Islet precursor cell (in vitro differentiated cells): Measurements from ENCODE around the gene CACNG6.
"Not testable (repeated sequence)": the region's sequence is repeated elsewhere in the genome, so short reads cannot be mapped to it uniquely, and the experiment has no call there.

ENCODE experiments used
- DNase-seq: peaks from one replicate; pipeline ENCODE4 v3.0.0-alpha.2; 2018

The CACNG6 gene, protein sequence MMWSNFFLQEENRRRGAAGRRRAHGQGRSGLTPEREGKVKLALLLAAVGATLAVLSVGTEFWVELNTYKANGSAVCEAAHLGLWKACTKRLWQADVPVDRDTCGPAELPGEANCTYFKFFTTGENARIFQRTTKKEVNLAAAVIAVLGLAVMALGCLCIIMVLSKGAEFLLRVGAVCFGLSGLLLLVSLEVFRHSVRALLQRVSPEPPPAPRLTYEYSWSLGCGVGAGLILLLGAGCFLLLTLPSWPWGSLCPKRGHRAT

DNA sequence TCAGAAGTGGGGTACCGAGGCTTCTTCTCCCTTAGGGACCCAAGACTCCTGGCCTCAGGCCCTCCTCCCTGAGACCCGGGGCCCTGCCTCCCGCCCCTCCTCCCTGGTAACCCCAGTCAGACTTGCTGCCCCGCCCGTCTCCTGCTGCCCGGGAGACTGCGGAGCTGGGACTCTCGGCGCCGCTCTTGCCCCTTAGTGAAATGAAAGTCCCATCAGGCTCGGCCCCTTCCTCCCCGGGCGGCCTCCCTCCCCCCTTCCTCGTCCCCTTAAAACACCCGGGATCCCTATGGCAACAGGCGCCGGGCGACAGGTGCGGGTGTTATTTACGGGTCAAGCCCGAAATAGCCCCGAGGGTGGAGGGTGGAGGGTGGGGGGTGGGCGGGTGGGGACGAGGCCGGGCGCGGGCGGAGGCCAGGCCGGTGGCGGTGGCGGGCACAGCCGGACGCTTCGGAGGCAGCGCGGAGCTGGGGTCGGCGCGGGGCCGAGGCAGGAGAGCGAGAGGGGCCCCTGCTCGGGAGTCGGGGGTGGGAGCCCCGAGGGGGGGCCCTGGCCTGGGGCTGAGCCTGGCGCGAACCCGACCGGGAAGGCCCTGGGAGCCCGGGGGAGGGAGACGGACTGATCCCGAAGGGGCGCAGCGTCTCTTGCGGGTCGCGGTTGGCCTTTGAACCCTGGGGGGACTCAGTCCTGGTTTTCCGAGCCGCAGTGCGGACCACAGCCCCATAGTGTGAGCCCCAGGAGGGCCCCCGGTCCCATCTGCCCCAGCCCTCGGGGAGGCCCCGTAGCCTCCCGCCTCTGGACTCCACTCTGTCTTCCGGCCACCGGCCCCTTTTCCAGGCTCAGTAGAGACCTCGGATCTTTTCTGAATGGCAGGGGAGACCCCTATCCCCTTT lies at the start of gene CACNG6:
Gene CACNG6, plus strand, starts transcription at position 414 of the 890 bp plus-strand sequence. CDS start 1,241 bp downstream, outside the sequence.
- peak; percentile 83 for DNase-seq

DNA sequence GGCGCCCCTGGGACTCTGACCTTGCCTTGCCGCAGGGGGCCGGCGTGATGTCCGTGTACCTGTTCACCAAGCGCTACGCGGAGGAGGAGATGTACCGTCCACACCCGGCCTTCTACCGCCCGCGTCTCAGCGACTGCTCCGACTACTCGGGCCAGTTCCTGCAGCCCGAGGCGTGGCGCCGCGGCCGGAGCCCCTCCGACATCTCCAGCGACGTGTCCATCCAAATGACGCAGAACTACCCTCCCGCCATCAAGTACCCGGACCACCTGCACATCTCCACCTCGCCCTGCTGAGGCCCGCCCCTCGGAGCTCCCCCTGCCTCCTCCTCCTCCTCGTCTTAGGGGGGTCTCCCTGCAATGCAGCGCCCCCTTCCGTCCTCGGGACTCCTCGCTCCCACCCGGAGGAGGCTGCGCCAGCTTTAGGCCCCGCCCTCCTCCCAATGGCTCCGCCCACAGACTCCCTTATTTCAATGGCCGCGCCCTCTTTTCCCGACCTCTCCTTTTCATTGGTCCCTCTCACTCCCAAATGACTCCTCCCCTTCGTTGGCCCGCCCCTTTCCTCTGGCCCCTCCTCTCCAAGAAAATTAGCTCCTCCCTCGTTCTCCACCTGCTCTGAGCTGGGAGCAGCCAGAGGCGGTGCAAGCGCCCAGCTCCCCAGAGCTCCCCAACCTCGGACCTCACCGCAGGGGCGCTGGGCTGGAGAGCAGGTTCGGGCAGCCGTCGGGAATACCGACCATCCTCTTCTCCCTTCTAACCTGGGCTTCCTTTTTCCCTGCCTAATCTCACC lies 49.2 kb upstream of the CACNG6 start:
- peak; percentile 90 for DNase-seq

DNA sequence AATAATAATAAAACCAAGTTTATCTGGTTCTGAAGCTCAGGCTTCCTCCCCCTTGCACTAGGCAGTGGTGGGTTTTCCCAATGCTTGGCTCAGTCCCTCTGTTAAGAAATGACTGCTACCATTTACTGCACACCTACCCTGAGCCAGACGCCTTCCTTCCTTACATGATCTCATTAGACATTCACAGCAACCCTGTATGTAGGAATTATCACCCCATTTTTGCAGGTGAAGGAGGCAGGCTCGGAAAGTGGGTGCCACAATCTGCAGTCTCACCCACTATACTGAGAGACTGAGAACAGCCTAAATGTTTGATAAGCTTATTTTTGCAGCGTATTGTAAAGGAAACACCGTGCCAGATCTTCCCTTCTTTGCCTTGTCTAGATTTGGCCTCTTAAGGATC lies 47.0 kb upstream of the CACNG6 start:
- DNase-seq, result no peak

DNA sequence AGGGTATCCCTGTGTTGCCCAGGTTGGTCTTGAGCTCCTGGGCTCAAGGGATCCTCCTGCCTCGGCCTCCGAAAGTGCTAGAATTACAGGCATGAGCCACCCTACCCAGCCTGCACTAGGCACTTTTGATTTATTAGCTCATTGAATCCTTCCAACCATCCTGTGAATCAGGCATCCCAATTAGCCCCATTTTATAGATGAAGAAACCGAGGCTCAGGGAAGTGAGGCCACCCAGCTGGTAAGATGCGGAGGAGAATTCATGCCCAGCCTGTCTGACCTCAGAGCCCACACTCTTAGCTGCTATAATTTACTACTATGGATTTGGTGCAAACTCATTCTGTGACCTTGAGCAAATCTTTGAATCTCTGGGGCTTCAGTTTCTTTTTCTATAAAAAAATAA lies 46.5 kb upstream of the CACNG6 start:
- DNase-seq, result no peak

DNA sequence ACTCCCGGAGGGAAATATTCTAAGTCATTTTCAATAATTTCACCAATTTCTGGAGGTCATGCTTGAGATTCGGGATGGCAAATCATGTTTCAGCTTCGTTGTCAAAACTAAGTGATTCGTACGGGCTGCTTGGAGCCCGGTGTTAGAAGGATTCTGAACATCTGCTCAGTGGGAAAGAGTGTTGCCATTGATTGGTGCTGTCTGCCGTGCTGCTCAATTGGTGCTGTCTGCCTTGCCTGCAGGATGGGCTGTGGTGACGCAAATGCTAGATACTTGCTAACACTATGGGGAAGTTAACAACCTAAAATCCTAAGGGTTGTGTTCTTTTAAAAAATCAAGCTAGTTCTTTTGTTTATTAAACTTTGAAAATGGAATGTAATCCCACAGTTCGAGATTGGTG lies 46.0 kb upstream of the CACNG6 start:
- DNase-seq, result peak; percentile 79

DNA sequence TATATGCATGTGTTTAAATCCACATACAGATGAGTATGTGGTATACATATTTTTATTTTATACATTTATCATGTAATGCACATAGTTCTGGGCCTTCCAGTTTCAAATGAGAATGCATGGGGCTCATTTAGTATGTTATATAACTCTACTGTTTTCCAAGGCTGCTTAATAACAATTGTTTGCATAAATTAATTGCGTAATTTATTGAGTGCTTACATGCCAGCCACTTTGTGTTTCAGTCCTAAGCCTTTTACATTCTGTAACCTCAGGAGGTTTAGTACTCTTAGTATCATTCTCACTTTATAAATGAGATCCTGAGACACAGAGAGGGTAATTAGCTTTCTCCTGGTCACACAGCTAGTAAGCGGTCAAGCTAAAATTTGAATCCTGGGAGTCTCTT lies 45.4 kb upstream of the CACNG6 start:
- no peak for DNase-seq

DNA sequence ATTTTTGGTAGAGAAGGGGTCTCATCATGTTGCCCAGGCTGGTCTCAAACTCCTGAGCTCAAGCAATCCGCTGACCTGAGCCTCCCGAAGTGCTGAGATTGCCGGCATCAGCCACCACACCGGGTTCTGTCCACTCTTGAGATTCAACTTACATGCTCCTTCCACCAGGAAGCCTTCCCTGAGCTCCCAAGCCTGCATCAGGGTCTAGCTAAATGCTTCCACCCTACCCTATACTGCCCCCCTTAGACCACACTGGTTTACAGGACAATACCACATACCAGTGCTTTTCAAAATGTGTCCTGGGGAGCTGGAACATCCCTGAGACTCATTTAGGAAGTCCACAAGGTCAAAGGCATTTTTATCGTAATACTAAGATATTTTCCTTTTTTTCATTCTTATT lies 43.8 kb upstream of the CACNG6 start:
- DNase-seq, result peak; percentile 74

DNA sequence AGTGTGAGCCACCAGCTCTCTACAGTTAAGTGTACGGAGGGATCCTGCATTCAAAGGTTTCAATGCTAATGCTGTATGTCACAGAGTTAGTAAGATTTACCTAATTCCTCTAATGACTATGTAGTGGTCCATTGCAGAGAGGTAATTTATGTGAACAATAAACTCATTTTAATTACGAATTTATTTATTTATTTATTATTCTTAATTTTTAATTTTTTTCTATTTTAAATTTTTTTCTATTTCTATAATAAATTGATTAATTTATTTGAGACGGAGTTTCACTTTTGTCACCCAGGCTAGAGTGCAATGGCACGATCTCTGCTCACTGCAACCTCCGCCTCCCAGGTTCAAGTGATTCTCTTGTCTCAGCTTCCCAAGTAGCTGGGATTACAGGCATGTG lies 42.8 kb upstream of the CACNG6 start:
- DNase-seq, result not testable (repeated sequence)

DNA sequence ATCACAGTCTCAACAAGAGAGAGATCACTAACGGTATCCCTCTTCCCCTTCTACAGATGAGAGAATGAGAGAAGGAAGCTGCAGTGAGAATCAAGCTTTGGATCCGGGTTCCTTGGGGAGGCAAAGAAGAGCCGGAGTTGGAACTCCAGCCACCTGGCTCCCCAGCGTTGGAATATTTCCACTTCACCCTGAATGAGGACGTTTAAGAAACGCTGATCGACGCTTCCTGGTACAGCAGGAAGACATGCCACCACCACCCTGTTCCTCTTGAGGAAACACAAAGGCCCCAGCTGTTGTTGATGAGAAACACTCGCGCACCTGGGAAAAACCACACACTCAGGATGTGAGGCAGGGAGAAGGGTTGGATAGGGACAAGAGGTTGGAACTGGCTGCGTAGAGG lies 40.0 kb upstream of the CACNG6 start:
- DNase-seq, result no peak

DNA sequence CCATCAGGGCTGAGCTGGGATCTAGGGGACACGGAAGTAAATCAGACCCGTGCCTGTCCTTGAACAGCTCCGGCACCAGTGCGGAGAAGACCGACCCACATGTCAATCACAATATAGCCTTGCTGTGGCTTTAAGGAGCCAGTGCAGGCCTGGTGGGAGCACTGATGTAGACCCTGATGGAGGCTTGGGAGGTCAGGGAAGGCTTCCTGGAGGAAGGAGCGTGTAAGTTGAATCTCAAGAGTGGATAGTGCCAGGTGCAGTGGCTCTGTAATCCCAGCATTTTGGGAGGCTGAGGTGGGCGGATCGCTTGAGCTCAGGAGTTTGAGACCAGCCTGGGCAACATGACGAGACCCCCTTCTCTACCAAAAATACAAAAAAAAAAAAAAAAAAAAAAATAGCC lies 39.5 kb upstream of the CACNG6 start:
- no peak for DNase-seq

DNA sequence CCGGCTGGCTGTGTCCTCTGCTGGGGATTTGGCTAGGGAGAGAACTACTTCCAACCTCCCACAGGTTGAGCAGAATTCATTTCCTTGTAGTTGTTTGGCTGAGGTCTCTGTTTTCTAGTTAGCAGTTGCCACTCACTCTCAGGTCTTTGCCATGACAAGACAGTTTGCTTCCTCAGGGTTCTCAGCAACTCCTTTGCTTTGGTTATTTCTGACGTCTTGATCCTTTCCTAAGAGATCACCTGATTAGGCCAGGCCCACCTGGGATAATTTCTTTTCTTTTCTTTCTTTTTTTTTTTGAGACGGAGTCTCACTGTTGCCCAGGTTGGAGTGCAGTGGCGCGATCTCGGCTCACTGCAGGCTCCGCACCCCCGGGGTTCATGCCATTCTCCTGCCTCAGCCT lies 38.1 kb upstream of the CACNG6 start:
- DNase-seq, result no peak

DNA sequence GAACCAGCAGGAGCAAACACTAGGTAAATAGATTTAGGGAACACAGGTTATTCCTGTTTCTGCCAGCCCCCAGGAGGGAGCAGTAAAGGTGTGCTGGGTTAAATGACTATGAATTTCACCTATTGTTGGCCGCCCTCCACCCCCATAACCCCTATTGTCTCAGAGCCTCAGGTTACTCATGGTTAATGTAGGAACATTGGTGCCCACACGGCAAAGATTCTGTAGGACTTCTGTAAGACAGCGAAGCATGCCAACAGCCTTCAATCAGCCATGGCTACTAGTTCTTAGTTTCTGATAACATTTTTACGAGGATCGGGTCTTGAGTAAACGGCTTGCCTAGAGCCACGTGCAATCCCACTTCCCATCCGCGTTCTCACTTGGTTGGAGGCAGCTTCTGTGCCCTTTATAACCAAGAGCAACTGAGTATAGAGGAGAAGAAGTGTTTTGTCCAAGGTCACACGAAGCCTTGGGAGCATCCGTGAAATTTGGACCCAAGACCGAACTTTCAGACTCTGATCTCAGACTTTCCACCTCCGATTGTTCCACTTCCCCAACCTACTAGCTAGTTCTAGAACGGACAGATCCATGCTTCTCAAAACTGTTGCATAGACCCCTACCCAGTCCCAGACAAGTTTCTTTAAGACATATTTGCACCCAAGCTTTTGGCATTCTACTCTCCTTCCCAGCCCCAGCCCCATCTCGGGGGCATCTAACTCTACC lies 33.8 kb upstream of the CACNG6 start:
- no peak for DNase-seq

DNA sequence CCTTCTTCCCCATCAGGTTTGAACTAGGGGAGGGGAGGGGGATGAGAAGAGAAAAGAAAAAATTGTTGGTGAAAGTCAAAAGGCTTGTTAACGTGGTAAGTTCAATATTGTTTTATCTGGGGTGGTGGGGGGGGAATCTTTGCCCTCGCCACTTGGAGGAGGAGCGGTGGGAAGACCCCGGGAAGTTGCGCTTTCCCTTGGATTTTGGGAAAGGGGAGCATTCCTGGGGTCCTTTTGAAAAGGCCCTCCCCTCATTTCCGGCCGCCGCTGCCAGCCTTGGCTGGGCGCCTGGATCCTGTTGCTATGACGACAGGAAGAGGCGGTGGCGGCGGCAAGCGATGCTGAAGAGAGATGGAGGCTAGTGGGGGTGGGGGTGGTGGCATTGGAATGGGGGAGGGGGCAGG lies 33.3 kb upstream of the CACNG6 start:
- no peak for DNase-seq

DNA sequence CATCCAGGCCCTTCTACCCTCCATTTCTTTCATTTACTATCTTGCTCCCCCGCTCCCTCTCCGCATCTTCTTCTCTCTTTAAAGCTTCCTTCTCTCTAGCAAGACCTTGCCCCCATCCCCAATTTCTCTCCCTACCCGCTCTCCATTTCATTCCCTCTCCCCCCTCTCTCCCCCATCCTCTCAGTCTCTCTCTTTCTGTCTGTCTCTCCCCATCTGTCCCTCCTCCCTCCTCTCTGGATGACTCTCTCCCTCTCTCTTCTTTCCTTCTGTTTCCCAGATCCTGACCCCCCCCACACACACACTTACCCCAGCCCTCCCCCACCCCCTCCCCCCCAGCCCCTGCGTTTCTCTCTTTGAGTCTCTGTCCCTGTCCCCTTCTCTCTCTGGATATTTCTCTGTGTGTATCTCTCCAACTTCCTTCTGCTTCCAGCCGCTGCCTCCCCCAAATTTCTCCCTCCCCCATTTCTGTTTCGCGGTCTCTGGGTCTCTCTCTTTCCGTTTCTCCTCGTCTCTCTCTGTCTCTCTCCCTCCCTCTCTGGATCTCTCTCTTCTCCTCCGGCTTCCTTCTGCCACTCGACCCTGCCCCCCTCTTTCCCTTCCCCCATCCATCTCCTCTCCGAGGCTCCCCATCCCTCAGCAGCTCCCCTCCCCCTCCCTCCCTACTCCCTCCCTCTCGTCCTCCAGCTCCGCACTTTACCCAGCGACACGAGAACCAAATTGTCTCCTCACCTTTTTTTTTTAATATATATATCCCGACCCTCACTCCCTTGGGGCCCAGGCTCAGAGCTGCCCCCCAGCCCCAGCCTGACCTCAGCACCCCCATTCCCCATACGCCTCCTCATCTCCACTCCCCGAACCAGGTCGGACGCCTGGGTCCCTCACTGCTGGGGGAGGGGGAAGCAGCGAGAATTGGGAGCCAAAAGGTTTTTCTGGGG lies 32.3 kb upstream of the CACNG6 start:
- no peak for DNase-seq

DNA sequence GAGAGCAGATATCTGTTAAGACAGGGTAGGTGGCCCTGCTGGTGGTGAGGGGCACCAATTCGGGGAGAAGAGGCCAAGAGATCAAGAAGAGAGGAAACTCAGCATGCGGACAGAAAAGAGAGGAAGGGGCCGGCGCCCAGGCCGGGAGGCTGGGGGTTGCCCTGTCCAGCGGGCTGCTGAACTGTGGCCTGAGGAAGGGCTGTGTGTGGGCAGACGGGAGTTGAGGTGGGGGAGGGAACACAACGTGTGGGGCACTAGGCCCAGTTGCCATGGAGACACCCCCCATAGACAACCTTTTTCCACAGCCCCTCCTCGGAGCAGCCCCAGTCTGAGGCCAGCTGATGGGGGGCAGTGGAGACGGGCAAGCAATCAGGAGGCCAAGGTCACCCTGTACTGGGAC lies 31.2 kb upstream of the CACNG6 start:
- no peak for DNase-seq

DNA sequence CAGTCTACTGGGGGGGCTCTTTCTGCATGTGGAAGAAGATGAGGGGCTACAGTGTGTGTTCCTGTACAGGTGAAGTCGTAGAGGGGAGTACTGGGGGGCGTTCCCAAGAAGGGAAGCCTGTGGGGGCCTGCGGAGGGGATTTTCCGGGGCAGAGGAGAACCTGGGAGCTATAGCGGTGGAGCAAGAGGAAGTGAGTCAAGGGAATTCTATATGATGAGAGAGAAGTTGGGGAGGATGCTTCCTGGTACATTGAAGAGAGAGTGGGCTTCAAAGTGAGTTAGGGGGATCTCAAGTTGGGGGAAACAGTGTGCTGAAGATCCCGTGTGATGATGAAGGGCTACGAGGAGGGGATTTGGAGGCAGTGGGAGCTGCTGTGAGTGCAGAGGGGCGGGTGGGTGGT lies 30.6 kb upstream of the CACNG6 start:
- DNase-seq, result no peak

DNA sequence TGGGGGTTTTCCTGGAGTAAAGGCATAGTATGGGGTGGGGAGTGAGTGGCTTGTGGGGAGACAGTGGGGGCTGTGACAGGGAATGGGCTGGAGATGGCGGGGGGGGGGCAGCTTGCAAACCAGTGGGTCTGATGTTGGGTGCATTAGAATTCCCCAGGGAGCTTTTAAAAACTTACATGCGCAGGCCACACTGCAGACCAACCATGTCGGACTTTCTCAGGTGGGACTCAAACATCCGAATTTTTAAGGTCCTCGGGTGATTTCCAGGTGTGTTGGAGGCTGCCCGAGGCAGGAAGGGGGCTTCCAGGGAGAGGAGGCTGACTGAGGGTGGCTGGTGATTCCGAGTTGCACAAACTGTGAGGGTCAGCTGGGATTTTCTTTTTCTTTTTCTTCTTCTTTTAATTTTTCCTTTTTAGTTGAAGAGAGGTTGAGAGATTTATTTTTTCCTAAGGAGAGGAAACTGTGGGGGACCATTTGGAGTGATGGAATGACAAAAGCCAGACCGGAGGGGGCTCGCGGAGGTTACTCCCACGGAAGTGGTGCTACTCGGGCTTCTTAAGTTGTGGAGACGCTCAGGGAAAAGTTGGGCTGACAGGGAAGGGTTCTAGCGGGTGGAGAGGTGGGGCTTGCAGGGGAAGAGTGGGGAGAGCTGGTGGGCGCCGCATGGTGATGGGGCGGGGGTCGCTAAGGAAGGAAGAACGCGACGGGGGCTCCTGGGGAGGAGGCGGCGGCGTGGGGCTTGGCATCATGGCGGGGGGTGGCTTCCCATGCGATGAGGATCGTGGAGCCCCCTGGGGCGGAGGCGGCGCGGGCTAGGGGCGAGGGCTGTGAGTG lies 29.7 kb upstream of the CACNG6 start:
- no peak for DNase-seq

DNA sequence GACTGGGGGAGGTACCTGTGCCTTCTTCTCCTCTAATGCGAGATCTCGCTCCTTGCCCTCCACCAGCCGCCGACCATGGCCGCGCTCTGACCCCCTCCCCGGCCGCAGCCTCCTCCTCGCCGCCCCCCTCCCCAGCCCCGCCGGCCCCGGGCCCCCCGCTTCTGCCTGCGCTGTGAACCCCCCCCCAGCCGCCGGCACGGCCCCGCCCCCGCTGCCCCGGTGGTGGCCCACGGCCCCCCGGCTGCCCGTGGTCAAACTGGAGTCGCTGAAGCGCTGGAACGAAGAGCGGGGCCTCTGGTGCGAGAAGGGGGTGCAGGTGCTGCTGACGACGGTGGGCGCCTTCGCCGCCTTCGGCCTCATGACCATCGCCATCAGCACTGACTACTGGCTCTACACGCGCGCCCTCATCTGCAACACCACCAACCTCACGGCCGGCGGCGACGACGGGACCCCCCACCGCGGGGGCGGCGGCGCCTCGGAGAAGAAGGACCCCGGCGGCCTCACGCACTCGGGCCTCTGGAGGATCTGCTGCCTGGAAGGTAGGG lies 28.5 kb upstream of the CACNG6 start, which contains the start of gene CACNG8:
Gene CACNG8, plus strand, starts transcription at position 51 of the 545 bp plus-strand sequence.
- DNase-seq, result no peak

DNA sequence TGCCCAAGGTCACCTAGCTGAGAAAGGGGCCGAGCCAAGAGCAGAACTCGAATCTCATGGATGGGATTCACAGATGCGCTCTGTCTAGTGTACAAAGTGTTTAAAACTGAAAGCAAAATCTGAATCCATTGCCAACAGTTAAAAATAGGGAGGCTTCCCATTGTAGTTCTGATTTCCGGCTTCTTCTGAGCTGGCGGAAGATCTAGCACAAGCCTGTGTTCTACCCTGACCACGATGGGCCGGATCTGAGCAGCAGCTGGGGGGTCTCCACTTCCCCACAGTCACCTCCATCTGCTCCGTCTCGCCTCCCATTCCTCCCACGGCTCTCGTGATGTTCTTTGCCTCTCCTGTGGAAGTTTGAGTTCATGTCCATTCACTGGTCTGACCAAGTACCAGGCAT lies 26.3 kb upstream of the CACNG6 start:
- DNase-seq, result no peak

DNA sequence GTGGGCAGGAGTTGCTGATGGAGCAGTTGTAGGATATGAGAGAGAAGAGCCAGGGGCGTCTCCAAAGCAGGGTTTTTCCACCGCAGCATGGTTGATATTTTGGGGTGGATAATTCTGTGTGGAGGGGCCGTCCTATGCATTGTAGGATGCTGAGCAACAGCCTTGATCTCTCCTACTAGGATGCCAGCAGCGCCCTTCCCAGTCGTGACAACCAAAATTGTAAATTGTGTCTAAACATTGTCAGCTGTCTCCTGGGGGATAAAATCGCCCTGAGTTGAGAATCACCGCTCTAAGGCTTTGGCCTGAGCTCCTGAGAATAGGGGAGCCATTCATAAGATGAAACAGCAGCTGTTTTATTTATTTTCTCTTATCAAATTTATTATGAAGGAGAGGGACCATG lies 24.5 kb upstream of the CACNG6 start:
- no peak for DNase-seq
